Stimulated activated CD8-positive, alpha-beta memory T cell treated with anti-CD3 and anti-CD28 coated beads, Interleukin-15, amount 100 ng/mL, for 1 hour (primary cell): ENCODE data around the gene GPR176.

Experiments used
- DNase-seq: peaks from one replicate; pipeline ENCODE4 v3.0.0-alpha.2; 2020; ENCODE audit warnings: low read depth

Gene GPR176

GRCh38 chr15:39803016-39803415 is 117.0 kb downstream of the GPR176 start:
- no peak for DNase-seq

DNA sequence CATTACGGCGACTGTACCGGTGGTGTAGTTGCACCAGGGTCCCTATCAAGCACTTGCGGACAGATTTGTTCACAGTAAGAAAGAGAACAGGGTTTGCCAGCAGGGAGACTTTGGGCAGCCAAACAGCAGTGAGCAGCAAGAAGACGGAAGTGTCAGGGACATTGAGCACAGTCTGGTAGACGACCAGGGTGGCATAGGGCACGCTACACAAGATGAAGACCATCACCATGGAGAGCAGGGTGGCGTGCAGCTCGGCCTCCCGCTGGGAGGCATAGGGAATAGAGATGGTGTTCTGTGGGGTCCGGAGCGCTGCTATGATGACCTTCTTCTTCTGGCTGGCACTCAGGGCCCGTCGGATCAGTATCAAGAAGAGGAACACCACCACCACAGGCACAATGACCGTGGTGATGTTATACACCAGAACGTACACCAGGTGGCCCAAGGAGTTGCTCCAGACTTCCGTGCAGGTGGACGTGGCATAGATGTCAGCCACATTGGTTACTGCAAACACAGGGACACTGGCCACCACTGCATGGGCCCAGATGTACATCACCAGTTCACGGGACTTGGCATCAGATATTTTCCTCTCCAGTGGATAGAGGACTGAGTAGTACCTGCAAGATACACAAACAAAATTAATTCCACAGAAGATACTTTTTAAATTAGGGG is 118.3 kb downstream of the GPR176 start:
- DNase-seq = no peak

DNA sequence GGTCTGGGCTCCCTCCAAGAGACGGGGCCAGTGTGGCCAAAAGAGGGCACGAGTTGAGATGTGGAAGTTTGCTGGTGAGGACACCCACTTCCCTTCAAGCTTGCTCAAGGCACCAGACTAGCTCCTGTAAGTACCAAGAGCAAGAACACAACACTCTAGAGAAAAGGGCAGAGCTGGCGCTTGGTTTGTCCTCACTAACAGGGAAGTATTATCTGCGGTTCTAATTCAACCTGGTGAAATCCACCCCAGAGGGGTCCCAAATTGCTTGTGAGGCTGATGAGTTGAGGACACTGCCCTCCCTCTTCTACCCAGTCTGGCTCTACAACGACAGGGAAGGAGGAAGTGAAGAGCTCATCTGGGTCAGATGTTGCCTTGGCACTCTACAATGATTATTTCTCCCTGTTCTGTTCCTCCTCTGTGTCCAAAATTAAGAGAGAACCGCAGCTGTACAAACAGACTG is 120.5 kb downstream of the GPR176 start:
- no peak for DNase-seq

GRCh38 chr15:39798382-39798781 is 121.7 kb downstream of the GPR176 start:
- DNase-seq = no peak

DNA sequence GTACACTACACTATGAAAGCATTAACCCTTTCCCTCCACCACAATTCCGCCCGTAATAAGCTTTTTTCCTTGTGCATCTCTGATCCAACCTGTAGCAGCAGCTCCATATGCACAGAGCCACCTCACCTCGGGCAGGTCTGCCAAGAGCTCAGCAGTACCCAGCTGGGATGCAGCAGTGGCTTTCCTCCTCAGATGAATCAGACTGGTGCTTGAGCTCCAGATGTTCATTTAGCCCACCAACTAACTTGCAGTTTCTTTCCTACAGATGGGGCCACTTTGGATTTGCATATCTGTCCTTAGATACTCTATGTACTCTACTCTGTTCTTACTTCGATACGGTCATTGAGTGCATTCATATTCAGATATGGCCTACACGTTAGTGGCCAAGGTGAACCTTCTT is 122.7 kb downstream of the GPR176 start:
- no peak for DNase-seq

- DNase-seq = no peak
Measured at GRCh38 chr15:39796601-39797000, 123.5 kb downstream of the GPR176 start.

- DNase-seq = no peak
Measured at GRCh38 chr15:39795486-39795885, 124.6 kb downstream of the GPR176 start.

GRCh38 chr15:39794954-39795353 is 125.1 kb downstream of the GPR176 start:
- no peak for DNase-seq

GRCh38 chr15:39793923-39794322 is 126.1 kb downstream of the GPR176 start:
- DNase-seq = no peak

- DNase-seq = no peak
Measured at GRCh38 chr15:39792844-39793335, 127.2 kb downstream of the GPR176 start.

DNA sequence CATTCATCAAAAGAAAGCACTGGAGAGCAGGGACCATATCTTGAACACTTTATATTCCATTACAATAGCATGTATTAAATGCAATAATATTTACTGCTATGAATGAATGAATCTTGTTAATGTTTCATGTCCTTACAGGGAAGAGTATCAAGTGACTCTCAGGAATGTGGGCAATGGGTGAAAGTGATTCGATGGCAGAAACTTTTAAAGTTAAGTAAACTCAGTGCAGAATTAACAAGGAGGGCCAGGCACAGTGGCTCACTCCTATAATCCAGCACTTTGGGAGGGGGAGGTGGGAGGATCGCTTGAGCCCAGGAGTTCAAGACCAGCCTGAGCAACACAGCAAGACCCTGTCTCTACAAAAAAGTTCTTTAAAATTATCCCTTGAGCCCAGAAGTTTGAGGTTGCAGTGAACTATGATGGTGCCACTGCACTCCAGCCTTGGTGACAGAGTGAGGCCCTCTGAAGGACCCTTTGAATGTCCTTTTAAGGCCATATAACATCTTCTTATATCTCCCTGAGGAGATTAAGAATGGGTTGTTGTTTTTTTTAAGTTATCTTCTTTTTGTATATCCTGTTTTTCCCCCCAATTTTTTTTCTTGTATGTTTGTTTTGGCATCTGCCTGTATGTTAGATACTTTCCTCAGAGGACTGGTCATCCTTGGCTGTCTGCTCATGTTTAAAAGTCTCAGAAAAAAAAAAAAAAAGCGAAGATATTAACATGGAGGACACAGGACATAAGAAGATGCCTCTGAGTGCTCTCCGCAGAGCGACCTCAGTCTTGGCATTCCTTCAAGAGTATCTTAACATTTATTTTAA is 127.8 kb downstream of the GPR176 start:
- no peak for DNase-seq

DNA sequence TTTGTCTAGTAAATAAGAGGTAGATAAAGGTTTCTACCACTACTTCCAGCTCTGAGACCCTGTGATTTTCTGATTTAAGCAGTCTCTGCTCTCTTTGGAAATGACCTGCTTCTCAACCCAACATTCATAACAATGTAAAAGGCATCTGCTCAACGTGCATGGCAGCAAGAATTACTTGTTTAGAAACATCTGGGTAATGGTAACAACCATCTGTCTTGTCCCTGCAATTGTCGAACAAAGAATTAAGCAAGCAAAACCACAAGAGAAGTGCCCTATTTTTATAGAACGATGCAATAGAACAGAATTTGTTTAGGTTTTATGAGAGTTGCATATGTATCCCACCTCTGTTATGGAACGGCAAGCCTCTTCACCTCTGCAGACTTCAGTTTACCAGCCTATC is 130.3 kb downstream of the GPR176 start:
- DNase-seq = no peak

DNA sequence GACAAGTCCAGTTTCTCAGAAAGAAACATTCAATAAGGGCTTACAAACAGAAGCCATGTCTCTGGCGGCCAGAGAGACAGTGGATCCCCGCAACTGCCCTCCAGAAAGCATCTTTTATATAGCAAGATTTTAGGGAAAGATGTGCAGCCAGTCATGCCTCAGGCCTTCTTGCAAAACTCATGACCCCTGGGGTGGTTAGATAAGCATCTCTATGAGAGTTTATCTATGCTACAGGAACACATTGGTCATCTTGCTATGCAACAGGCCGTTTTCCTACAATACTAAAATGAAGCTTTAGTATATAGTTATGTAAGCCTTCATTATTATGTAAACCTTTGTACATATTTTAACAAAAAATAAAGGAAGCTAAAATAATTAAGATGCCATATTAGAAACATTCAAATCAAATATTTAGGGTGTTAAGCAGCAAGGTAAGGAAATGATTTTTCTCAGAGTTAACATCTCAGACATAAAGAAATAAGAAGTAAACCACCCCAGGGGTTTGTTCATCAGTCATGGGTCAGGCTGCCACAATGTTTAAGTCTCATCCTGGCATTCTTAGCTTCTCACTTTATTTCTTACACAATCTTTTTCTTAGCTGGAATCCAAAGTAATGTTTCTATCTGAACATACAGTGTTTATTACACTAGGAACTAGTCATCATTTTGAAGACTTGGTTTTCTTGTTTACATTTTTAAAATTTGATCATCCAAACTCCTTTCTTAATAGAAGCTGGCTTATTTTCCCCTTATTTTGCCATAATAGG is 131.1 kb downstream of the GPR176 start:
- no peak for DNase-seq

GRCh38 chr15:39788108-39788507 is 132.0 kb downstream of the GPR176 start:
- no peak for DNase-seq

GRCh38 chr15:39787479-39787878 is 132.6 kb downstream of the GPR176 start:
- no peak for DNase-seq

- DNase-seq = no peak
Measured at GRCh38 chr15:39786447-39787056, 133.5 kb downstream of the GPR176 start.

GRCh38 chr15:39785841-39786240 is 134.2 kb downstream of the GPR176 start:
- no peak for DNase-seq

DNA sequence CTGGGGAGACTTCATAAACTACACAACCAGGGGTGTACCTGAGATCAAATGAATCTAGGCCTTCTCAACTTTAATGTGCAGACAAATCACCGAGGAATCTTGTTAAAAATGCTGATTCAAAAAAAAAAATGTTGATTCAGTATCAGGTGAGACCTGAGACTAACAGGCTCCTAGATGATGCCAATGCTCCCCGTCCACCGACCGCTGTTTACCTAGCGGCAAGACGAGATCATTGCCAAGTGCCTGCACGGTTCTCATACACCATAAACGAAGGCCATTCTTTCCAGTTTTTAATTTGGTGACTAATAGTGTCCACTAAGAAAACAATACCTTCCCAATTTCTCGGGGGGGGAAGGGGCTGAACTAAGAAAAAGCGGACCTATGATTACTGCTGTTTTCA is 134.9 kb downstream of the GPR176 start:
- DNase-seq = no peak

DNA sequence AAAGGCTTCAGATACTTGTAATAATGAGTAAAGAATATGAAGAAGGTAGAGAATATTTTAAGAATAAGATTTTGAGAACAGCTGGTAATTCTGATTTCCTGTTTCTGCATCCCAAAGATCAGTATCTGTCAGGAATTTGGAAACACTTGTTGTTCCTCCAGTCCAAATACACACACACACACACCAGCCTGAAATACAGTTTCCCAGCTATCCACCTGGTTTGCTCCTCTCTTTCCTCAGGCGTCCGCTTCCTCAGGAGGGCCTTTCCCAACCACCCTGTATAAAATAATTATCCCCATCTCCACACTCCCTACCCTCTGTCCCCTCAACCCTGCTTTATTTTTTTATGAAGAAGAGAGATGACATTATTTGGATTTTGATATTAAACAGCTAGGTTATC is 135.4 kb downstream of the GPR176 start:
- no peak for DNase-seq

DNA sequence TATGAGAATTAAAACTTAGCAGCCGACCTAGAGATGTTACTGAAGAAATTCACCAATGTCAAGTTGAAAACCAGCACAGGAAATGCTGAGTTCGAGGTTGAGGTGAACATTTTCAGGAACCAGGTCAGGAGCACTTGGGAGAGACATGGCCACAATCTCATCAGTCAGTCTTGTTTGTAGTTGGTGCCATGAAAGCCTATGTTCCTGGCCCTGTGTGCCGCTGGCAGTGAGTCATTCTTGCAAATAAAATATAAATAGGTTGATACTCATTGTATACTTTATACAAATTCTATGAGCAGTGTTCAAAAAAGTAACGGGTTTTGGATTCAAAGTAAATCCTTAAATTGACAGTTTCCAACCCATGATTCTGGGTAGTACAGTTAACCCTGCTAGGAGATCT is 135.9 kb downstream of the GPR176 start:
- DNase-seq = no peak

DNA sequence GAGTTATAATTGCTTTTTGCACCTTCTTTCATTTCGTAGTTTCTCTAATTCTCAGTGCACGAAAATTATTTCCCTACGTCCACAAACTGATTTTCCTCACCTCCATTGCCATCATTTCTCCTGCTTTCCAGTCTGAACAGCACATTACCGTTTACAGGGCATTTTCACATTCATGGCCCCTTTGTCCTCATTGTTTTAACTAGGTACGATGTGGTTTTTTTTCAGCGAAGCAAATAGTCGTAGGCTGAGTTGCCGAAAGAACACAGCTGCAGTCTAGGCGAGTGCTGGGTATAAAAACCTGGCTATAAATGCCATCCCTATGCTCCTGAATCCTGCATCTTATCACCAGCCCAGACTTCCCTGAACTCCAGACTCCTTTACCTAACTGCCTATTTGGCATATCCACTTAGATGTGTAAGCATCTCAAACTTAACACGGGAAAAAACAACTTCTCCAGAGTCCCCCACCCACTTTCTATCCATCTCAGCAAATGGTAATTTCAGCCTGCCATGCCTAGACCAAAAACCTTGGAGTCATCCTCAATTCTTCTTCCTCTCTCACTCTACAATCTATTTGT is 136.7 kb downstream of the GPR176 start:
- DNase-seq = no peak
